K562 (cell line): ENCODE measurements around the gene PPP1R15A. TPM values are rescaled to one million over a fixed set of nuclear protein-coding genes. Genes with fewer than 3 reads are reported as not detected.

Experiments used
- ATF1 ChIP-seq, 2 experiments: fragments of 450-650 bp in 1 of 2; IDR thresholded peaks; 2 replicates each; pipeline ENCODE4 v1.6.1; 2016; ENCODE audit warnings: missing compliant biosample characterization in 1 of 2, missing genetic modification characterization in 1 of 2
- CHD1 ChIP-seq: fragments of 200-600 bp; sonication (generic); IDR thresholded peaks from one replicate; pipeline ENCODE4 v1.6.1; 2012; ENCODE audit warnings: mild to moderate bottlenecking, moderate library complexity, low read length, inconsistent platforms
- EZH2 ChIP-seq: IDR thresholded peaks from 2 replicates; pipeline ENCODE4 v1.6.1; 2012; ENCODE audit warnings: low read depth, mild to moderate bottlenecking, inconsistent platforms, low read length, borderline replicate concordance
- HDAC1 ChIP-seq, 2 experiments: fragments of 450-650 bp; IDR thresholded peaks; 2 replicates each; pipeline ENCODE4 v1.6.1; 2016 to 2017; ENCODE audit warnings: inconsistent platforms in 1 of 2, mild to moderate bottlenecking in 1 of 2, moderate library complexity in 1 of 2
- HLTF ChIP-seq: fragments of 450-650 bp; IDR thresholded peaks from 2 replicates; pipeline ENCODE4 v1.6.1; 2016
- KLF16 ChIP-seq: IDR thresholded peaks from 2 replicates; pipeline ENCODE4 v1.6.1; 2016; ENCODE audit warnings: antibody characterized with exemption
- POLR2G ChIP-seq: fragments of 200-400 bp; formaldehyde crosslinking; IDR thresholded peaks from 2 replicates; pipeline ENCODE4 v1.6.1; 2017; ENCODE audit warnings: low read depth, mild to moderate bottlenecking, antibody characterized with exemption, low read length, moderate library complexity
- POLR3G ChIP-seq: IDR thresholded peaks from 2 replicates; pipeline ENCODE4 v1.6.1; 2011; ENCODE audit not compliant: insufficient read length, insufficient replicate concordance; ENCODE audit errors: extremely low read depth
- TAF7 ChIP-seq: fragments of 450-650 bp; IDR thresholded peaks from 2 replicates; pipeline ENCODE4 v1.6.1; 2016; ENCODE audit warnings: missing genetic modification characterization, missing compliant biosample characterization
- ZNF431 ChIP-seq: sonication (generic); formaldehyde crosslinking; IDR thresholded peaks from 2 replicates; pipeline ENCODE4 v1.8.0; 2022; ENCODE audit warnings: mild to moderate bottlenecking, missing genetic modification reagents
- polyA plus RNA-seq, 8 experiments: library from polyadenylated mRNA; depleted of rRNA in 4 of 8; stranded (reverse) in 5 of 8; unstranded in 3 of 8; fragments of >200 nt; fragmentation: Nextera tagmentation in 2 of 8; fragmentation: Illumina TruSeq in 1 of 8; extraction: Ambion mirVana in 2 of 8; extraction: Trizol in 1 of 8; gene quantifications; 2 replicates each; pipeline versions ENCODE4 v1.2.1 to v1.2.3, GENCODE V29; 2011 to 2014; ENCODE audit warnings: inconsistent platforms in 1 of 8, missing spikeins in 1 of 8
- total RNA-seq, 7 experiments: library from RNA; depleted of rRNA in 6 of 7; stranded (reverse); fragments of >200 nt in 6 of 7; fragmentation: Illumina TruSeq in 2 of 7; extraction: Trizol in 2 of 7; gene quantifications; 2 replicates each; pipeline versions ENCODE4 v1.2.1 to v1.2.3, GENCODE V29; 2011 to 2021; ENCODE audit warnings: low replicate concordance in 1 of 7
- TF ChIP-seq, protein P1 (sequence below), 2 experiments: fragments of 450-650 bp in 1 of 2; sonication (generic) in 1 of 2; formaldehyde crosslinking in 1 of 2; IDR thresholded peaks in 1 of 2; conservative IDR thresholded peaks in 1 of 2; 2 replicates each; pipeline versions ENCODE4 v1.6.1 to v1.8.1; 2016 to 2023; ENCODE audit warnings: mild to moderate bottlenecking in 2 of 2, moderate library complexity in 2 of 2, inconsistent platforms in 1 of 2, missing genetic modification reagents in 1 of 2
- TF ChIP-seq, protein P2 (sequence below): fragments of 250-450 bp; sonication (Bioruptor Pico); IDR thresholded peaks from 2 replicates; pipeline ENCODE4 v1.4.0; 2020
- TF ChIP-seq, protein P3 (sequence below): sonication (generic); formaldehyde crosslinking; IDR thresholded peaks from 2 replicates; pipeline ENCODE4 v1.8.1; 2023; ENCODE audit warnings: mild to moderate bottlenecking, missing genetic modification reagents
- TF ChIP-seq, protein P4 (sequence below): fragments of 450-650 bp; IDR thresholded peaks from 2 replicates; pipeline ENCODE4 v1.6.1; 2016; ENCODE audit warnings: borderline replicate concordance

The PPP1R15A gene
- total and polyA plus RNA-seq, 9 of the 15 experiments (the other 6 are each of a cell fraction or from before 2014, with no cell fraction given): 0.42 to 73.7 (median 44.0) TPM

DNA sequence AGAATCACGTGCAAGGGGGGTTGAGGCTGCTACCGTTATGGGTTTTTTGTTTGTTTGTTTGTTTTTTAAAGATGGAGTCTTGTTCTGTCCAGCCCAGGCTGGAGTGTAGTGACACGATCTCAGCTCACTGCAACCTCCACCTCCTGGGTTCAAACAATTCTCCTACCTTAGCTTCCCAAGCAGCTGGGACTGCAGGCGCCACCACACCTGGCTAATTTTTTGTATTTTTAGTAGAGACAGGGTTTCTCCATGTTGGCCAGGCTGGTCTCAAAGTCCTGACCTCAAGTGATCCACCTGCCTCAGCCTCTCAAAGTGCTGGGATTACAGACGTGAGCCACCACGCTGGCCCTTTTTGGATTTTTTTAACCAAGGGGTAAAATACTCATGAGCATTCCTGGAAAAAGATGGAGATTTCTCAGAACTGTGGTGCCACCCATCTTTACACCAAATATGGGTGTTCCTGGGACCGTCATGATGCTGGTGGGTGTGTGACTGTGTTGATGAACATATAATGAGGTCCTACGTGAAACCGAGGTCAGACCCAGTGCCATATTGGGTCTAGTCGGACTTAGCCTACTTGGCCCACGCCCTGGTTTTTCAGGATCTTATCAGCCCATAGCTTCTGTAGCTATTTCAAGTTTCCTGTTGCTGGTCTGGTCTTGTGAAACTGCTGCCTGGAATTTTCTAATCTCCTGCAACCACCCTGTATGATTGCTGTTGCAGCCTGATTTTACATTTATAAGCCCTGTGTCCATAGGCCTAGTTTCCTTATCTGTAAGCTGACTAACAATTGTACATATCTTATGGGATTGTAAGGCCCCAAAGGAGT, 6.2 kb downstream of the PPP1R15A start (continued):
- TF ChIP-seq, protein P1, sequence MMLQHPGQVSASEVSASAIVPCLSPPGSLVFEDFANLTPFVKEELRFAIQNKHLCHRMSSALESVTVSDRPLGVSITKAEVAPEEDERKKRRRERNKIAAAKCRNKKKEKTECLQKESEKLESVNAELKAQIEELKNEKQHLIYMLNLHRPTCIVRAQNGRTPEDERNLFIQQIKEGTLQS (IDR thresholded peaks at IDR 0.05): peak; percentile 85
- TF ChIP-seq, protein P1 (CRISPR knock-in tag; conservative IDR thresholded peaks at IDR 0.05): peak; percentile 90; the same call in 1 of the 2 replicates
- TF ChIP-seq, protein P2, sequence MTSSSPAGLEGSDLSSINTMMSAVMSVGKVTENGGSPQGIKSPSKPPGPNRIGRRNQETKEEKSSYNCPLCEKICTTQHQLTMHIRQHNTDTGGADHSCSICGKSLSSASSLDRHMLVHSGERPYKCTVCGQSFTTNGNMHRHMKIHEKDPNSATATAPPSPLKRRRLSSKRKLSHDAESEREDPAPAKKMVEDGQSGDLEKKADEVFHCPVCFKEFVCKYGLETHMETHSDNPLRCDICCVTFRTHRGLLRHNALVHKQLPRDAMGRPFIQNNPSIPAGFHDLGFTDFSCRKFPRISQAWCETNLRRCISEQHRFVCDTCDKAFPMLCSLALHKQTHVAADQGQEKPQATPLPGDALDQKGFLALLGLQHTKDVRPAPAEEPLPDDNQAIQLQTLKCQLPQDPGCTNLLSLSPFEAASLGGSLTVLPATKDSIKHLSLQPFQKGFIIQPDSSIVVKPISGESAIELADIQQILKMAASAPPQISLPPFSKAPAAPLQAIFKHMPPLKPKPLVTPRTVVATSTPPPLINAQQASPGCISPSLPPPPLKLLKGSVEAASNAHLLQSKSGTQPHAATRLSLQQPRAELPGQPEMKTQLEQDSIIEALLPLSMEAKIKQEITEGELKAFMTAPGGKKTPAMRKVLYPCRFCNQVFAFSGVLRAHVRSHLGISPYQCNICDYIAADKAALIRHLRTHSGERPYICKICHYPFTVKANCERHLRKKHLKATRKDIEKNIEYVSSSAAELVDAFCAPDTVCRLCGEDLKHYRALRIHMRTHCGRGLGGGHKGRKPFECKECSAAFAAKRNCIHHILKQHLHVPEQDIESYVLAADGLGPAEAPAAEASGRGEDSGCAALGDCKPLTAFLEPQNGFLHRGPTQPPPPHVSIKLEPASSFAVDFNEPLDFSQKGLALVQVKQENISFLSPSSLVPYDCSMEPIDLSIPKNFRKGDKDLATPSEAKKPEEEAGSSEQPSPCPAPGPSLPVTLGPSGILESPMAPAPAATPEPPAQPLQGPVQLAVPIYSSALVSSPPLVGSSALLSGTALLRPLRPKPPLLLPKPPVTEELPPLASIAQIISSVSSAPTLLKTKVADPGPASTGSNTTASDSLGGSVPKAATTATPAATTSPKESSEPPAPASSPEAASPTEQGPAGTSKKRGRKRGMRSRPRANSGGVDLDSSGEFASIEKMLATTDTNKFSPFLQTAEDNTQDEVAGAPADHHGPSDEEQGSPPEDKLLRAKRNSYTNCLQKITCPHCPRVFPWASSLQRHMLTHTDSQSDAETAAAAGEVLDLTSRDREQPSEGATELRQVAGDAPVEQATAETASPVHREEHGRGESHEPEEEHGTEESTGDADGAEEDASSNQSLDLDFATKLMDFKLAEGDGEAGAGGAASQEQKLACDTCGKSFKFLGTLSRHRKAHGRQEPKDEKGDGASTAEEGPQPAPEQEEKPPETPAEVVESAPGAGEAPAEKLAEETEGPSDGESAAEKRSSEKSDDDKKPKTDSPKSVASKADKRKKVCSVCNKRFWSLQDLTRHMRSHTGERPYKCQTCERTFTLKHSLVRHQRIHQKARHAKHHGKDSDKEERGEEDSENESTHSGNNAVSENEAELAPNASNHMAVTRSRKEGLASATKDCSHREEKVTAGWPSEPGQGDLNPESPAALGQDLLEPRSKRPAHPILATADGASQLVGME (CRISPR knock-in tag): no peak
- no peak for TF ChIP-seq POLR3G
- TF ChIP-seq ATF1 (CRISPR knock-in tag; IDR thresholded peaks at IDR 0.05): no peak
- TF ChIP-seq ATF1 (tag; IDR thresholded peaks at IDR 0.05): peak; percentile 91
- peak; percentile 90 to 95; a peak in 3 of 4 replicates for TF ChIP-seq HDAC1 (IDR thresholded peaks at IDR 0.05)
- TF ChIP-seq HLTF: peak; percentile 79; the same call in 1 of the 2 replicates
- TF ChIP-seq, protein P3, sequence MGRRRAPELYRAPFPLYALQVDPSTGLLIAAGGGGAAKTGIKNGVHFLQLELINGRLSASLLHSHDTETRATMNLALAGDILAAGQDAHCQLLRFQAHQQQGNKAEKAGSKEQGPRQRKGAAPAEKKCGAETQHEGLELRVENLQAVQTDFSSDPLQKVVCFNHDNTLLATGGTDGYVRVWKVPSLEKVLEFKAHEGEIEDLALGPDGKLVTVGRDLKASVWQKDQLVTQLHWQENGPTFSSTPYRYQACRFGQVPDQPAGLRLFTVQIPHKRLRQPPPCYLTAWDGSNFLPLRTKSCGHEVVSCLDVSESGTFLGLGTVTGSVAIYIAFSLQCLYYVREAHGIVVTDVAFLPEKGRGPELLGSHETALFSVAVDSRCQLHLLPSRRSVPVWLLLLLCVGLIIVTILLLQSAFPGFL (CRISPR knock-in tag): no peak; the same call in 1 of the 2 replicates
- TF ChIP-seq ZNF431 (CRISPR knock-in tag): no peak
- TF ChIP-seq, protein P4, sequence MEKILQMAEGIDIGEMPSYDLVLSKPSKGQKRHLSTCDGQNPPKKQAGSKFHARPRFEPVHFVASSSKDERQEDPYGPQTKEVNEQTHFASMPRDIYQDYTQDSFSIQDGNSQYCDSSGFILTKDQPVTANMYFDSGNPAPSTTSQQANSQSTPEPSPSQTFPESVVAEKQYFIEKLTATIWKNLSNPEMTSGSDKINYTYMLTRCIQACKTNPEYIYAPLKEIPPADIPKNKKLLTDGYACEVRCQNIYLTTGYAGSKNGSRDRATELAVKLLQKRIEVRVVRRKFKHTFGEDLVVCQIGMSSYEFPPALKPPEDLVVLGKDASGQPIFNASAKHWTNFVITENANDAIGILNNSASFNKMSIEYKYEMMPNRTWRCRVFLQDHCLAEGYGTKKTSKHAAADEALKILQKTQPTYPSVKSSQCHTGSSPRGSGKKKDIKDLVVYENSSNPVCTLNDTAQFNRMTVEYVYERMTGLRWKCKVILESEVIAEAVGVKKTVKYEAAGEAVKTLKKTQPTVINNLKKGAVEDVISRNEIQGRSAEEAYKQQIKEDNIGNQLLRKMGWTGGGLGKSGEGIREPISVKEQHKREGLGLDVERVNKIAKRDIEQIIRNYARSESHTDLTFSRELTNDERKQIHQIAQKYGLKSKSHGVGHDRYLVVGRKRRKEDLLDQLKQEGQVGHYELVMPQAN: peak; percentile 40; the same call in 1 of the 2 replicates
- TF ChIP-seq TAF7 (tag): 0 out of 2 replicates have a peak, but pooled peaks have one; percentile 55
- TF ChIP-seq EZH2: no peak; the same call in 1 of the 2 replicates
- no peak for TF ChIP-seq CHD1
- peak; percentile 33; the same call in 1 of the 2 replicates for TF ChIP-seq POLR2G
- peak; percentile 99 for TF ChIP-seq KLF16
